GM19099 (cell line): ENCODE data around the gene SPINK5.

Experiments
- POLR2A ChIP-seq: IDR thresholded peaks from 3 replicates; pipeline ENCODE4 v1.6.1; 2011; ENCODE audit warnings: low read depth; ENCODE audit not compliant: insufficient read length; ENCODE audit errors: extremely low read depth

SPINK5 gene

GRCh38 chr5:148085977-148086705, 22.4 kb downstream of the SPINK5 start:
- TF ChIP-seq POLR2A = no peak

GRCh38 chr5:148090146-148090772, 26.5 kb downstream of the SPINK5 start:
- TF ChIP-seq POLR2A = no peak

- no peak for TF ChIP-seq POLR2A
These were observed 27.0 kb downstream of the SPINK5 start for GRCh38 chr5:148090773-148091250.

GRCh38 chr5:148091991-148092964, 28.5 kb downstream of the SPINK5 start:
- no peak for TF ChIP-seq POLR2A

- no peak for TF ChIP-seq POLR2A
These were observed 30.6 kb downstream of the SPINK5 start for GRCh38 chr5:148094336-148094735.

- TF ChIP-seq POLR2A = no peak
These were observed 40.4 kb downstream of the SPINK5 start for GRCh38 chr5:148104226-148104625.

GRCh38 chr5:148107608-148108007, 43.8 kb downstream of the SPINK5 start:
- TF ChIP-seq POLR2A = no peak

GRCh38 chr5:148113243-148113642, 49.5 kb downstream of the SPINK5 start:
- TF ChIP-seq POLR2A = no peak

GRCh38 chr5:148120317-148120716, 56.5 kb downstream of the SPINK5 start:
- no peak for TF ChIP-seq POLR2A

- TF ChIP-seq POLR2A = no peak
These were observed 61.9 kb downstream of the SPINK5 start for GRCh38 chr5:148125641-148126040.

GRCh38 chr5:148135091-148136048, 71.6 kb downstream of the SPINK5 start:
- no peak for TF ChIP-seq POLR2A

GRCh38 chr5:148140846-148141245, 77.1 kb downstream of the SPINK5 start:
- TF ChIP-seq POLR2A = no peak

- TF ChIP-seq POLR2A = no peak
These were observed 77.9 kb downstream of the SPINK5 start for GRCh38 chr5:148141645-148142044.

- TF ChIP-seq POLR2A = no peak
These were observed 82.1 kb downstream of the SPINK5 start for GRCh38 chr5:148145916-148146315.

- TF ChIP-seq POLR2A = no peak
These were observed 82.7 kb downstream of the SPINK5 start for GRCh38 chr5:148146487-148146886.

GRCh38 chr5:148147415-148147814, 83.6 kb downstream of the SPINK5 start:
- no peak for TF ChIP-seq POLR2A
